ENCODE data around the gene EMC6.
"Not testable (repeated sequence)": the region's sequence is repeated elsewhere in the genome, so short reads cannot be mapped to it uniquely, and the experiment has no call there.

Gene EMC6

DNA sequence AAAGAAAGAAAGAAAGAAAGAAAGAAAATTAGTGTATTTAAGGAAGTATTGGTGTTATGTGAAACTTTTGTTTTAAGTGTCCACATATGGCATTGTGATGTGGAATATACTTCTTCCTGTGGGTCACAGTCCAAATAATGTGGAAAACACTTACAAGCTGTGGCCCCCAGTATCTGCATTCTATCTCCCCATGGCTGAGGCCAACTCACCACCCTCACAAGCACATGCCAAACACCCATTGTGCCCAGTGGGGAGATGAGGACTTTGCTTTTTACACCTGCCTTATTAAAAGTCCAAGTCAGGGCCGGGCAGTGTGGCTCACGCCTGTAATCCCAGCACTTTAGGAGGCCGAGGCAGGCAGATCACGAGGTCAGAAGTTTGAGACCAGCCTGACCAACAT, 31.3 kb downstream of the EMC6 start:
- Histone ChIP-seq H3K4me1 (ENCODE audit: control insufficient read depth, low read length) (peaks cover 10% of the 10 kb centered on the region), H3K79me2 (ENCODE audit: control insufficient read depth, low read length) (peaks cover 10% of the 10 kb centered on the region), H3K9me2 (replicated peaks; ENCODE audit: control insufficient read depth, low read length) (no peaks in the 10 kb centered on the region), H4K20me1 (ENCODE audit: control insufficient read depth, insufficient read depth, low read depth, low read length) (no peaks in the 10 kb centered on the region), H3F3A (ENCODE audit: control insufficient read depth, insufficient read depth) (no peaks in the 10 kb centered on the region), H3K4me2 (ENCODE audit: low read length) (no peak overlapping the region), H3K9me3 (ENCODE audit: control insufficient read depth, insufficient read depth, low read length) (peaks cover 5% of the 10 kb centered on the region), H3K27me3 (ENCODE audit: control insufficient read depth, low read length) (no peaks in the 10 kb centered on the region), H3K36me3 (ENCODE audit: control insufficient read depth, low read length) (peaks cover 9% of the 10 kb centered on the region), H3K4me3 (ENCODE audit: low read length) (no peak overlapping the region), H3K27ac (ENCODE audit: low read depth, low read length) (no peak overlapping the region)
- TF ChIP-seq EZH2phosphoT487 (IDR thresholded peaks at IDR 0.05; ENCODE audit: borderline replicate concordance, low read length), result no peak
- TF ChIP-seq, protein P1, sequence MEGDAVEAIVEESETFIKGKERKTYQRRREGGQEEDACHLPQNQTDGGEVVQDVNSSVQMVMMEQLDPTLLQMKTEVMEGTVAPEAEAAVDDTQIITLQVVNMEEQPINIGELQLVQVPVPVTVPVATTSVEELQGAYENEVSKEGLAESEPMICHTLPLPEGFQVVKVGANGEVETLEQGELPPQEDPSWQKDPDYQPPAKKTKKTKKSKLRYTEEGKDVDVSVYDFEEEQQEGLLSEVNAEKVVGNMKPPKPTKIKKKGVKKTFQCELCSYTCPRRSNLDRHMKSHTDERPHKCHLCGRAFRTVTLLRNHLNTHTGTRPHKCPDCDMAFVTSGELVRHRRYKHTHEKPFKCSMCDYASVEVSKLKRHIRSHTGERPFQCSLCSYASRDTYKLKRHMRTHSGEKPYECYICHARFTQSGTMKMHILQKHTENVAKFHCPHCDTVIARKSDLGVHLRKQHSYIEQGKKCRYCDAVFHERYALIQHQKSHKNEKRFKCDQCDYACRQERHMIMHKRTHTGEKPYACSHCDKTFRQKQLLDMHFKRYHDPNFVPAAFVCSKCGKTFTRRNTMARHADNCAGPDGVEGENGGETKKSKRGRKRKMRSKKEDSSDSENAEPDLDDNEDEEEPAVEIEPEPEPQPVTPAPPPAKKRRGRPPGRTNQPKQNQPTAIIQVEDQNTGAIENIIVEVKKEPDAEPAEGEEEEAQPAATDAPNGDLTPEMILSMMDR (IDR thresholded peaks at IDR 0.05; ENCODE audit: low read depth, low read length, poor library complexity, severe bottlenecking), result no peak

DNA sequence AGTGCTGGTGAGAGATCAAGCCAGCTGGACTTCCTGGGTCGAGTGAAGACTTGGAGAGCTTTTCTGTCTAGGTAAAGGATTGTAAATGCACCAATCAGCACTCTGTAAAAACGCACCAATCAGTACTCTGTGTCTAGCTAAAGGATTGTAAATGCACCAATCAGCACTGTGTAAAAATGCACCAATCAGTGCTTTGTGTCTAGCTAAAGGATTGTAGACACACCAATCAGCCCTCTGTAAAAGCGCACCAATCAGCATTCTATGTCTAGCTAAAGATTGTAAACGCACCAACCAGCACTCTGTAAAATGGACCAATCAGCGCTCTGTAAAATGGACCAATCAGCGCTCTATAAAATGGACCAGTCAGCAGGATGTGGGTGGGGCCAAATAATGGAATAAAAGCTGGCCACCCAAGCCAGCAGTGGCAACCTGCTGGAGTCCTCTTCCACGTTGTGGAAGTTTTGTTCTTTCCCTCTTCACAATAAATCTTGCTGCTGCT, 33.5 kb downstream of the EMC6 start:
- not testable (repeated sequence) for H3K4me2 ChIP-seq (ENCODE audit: low read length); H4K20me1 ChIP-seq (ENCODE audit: control insufficient read depth, insufficient read depth, low read depth, low read length); H3K9me3 ChIP-seq (ENCODE audit: control insufficient read depth, insufficient read depth, low read length); H3K9me2 ChIP-seq (replicated peaks; ENCODE audit: control insufficient read depth, low read length); H3K36me3 ChIP-seq (ENCODE audit: control insufficient read depth, low read length); H3K79me2 ChIP-seq (ENCODE audit: control insufficient read depth, low read length); H3K4me3 ChIP-seq (ENCODE audit: low read length); H3K27ac ChIP-seq (ENCODE audit: low read depth, low read length); H3K4me1 ChIP-seq (ENCODE audit: control insufficient read depth, low read length); H3K27me3 ChIP-seq (ENCODE audit: control insufficient read depth, low read length); H3F3A ChIP-seq (ENCODE audit: control insufficient read depth, insufficient read depth)

DNA sequence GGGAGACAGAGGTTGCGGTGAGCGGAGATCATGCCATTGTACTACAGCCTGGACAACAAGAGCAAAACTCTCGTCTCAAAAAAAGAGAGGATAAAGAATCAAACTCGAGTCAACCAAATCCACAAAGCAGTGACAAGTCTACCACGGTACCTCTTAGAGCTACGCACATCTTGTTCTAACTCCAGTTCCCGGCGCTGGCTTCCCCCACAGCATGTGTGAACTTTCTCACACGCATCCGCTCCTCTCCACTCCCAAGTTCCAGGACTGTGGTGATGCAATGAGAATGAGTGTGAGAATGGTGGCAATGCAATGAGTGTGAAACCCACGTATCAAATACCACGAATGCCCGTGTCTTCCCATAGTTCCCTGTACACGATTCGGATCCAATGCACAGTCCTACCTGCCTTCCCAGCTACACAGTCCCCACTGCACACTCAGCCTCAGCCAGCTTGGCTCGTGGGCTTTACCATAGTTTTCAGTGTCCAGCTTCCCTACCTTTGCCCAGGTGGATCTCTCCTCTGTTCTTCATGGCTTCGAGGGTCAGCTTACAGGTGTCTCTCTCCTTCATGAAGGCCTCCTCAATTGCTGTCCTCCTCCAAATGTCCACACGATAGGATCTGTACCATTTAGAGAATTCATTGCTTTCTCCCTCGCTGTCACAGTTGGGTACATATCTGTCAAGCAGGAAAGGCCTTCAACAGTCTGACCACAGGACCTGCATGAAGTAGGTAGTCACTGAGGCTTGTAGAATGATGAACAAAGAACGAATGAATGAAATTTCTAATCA, 36.5 kb downstream of the EMC6 start:
- Histone ChIP-seq H3K27ac (ENCODE audit: low read depth, low read length) (no peak overlapping the region), H3K4me3 (ENCODE audit: low read length) (no peak overlapping the region), H3K27me3 (ENCODE audit: control insufficient read depth, low read length) (no peaks in the 10 kb centered on the region), H3K79me2 (ENCODE audit: control insufficient read depth, low read length) (no peaks in the 10 kb centered on the region), H3K9me3 (ENCODE audit: control insufficient read depth, insufficient read depth, low read length) (no peaks in the 10 kb centered on the region), H3K4me1 (ENCODE audit: control insufficient read depth, low read length) (0 out of 2 replicates have a peak, but pooled peaks cover 3% of the 10 kb centered on the region), H3K36me3 (ENCODE audit: control insufficient read depth, low read length) (no peaks in the 10 kb centered on the region), H3K9me2 (replicated peaks; ENCODE audit: control insufficient read depth, low read length) (no peaks in the 10 kb centered on the region), H3K4me2 (ENCODE audit: low read length) (no peak overlapping the region), H4K20me1 (ENCODE audit: control insufficient read depth, insufficient read depth, low read depth, low read length) (no peaks in the 10 kb centered on the region), H3F3A (ENCODE audit: control insufficient read depth, insufficient read depth) (peaks cover 12% of the 10 kb centered on the region; the same call in 1 of the 2 replicates)
- no peak for TF ChIP-seq EZH2phosphoT487 (IDR thresholded peaks at IDR 0.05; ENCODE audit: borderline replicate concordance, low read length)
- TF ChIP-seq, protein P1 (IDR thresholded peaks at IDR 0.05; ENCODE audit: low read depth, low read length, poor library complexity, severe bottlenecking), result no peak

DNA sequence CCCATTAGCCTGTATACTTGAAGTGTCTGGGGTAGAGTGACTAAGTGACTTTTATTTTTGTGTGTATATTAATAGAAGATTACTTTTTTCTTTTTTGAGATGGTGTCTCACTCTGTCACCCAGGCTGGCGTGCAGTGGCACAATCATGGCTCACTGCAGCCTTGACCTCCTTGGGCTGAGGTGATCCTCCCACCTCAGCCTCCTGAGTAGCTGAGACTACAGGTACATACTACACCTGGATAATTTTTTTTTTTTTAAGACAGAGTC, 37.0 kb downstream of the EMC6 start:
- not testable (repeated sequence) for H4K20me1 ChIP-seq (ENCODE audit: control insufficient read depth, insufficient read depth, low read depth, low read length); H3K4me2 ChIP-seq (ENCODE audit: low read length); H3K9me2 ChIP-seq (replicated peaks; ENCODE audit: control insufficient read depth, low read length); H3K9me3 ChIP-seq (ENCODE audit: control insufficient read depth, insufficient read depth, low read length); H3K79me2 ChIP-seq (ENCODE audit: control insufficient read depth, low read length); H3K27ac ChIP-seq (ENCODE audit: low read depth, low read length); H3K4me1 ChIP-seq (ENCODE audit: control insufficient read depth, low read length); H3K27me3 ChIP-seq (ENCODE audit: control insufficient read depth, low read length); H3K4me3 ChIP-seq (ENCODE audit: low read length); H3K36me3 ChIP-seq (ENCODE audit: control insufficient read depth, low read length)
- H3F3A ChIP-seq (ENCODE audit: control insufficient read depth, insufficient read depth), result peaks cover 12% of the 10 kb centered on the region; the same call in 1 of the 2 replicates

Data from DOHH2 (cell line).